ENCODE measurements around the gene SYT17. TPM values are rescaled to one million over a fixed set of nuclear protein-coding genes. Genes with fewer than 3 reads are reported as not detected.
A peak's percentile ranks its signal among the peaks of the same experiment; 100 is the strongest.

Gene SYT17
- total RNA-seq, 1 donor from 2014 or later = 3.1 TPM

DNA sequence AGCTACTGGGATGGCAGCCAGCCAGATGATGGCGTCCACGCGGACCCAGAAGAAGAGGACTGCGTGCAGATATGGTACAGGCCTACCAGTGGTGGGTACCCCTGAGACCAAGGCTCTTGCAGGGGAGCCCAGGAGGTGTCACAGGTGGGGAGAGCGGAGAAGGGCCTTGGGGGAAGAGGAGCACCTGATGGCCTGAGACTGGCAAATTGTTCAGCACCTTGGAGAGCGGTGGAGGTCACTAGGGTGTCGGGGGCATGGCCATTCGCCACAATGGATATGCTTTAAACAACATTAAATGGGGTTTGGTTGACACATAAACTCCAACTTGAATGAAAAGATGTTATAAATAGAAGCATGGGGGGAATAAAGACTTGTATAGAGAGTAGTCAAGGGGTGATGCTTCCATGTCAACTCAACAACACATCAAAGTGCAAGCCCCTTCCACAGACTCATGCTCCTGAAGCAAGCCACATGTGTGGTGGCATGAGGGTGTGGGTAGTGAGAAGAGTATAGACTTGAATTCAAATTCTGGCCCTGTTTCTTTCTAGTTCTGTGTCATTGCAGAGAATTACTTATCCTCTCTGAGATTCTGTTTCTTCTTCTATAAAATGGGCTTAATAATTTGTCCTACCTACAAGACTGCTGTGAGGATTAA, 139.7 kb downstream of the SYT17 start:
- DNase-seq = no peak

DNA sequence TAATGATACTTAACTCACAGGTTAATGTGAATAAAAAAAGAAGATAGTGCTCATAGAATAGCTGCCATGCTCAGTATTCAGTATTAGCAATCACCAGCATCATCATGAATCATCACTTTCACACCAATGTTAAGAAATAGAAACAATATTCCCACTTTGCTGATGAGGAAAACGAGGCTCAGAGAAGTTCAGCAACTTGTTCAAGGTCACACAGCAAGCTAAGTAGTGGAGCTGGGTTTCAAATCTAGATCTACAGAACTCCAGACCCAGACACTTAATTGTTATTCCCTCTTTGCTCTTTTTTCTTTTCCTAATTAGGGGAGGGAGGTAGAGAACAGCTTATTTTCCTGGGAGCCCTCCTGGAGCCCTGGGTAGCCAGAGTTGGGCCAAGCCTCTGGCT, 140.4 kb downstream of the SYT17 start:
- DNase-seq = no peak

DNA sequence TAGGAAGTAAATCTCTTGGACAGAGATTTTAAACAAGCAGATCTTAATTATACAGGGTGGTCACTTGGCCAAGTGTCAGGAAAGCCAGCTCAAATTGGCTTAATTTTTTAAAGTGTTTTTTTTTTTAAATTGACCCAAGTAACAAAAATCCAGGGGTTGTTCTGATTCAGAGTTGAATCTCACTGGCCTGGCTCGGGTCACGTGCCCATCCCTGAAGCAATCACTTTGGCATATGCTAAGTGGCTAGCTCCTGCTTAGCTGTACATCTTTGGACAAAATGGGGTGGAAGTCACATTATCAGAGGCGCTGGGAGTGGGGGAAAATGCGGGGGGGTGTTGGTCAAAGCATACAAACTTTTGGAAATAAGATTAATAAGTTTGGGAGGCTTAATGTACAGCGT, 141.1 kb downstream of the SYT17 start:
- DNase-seq = no peak

DNA sequence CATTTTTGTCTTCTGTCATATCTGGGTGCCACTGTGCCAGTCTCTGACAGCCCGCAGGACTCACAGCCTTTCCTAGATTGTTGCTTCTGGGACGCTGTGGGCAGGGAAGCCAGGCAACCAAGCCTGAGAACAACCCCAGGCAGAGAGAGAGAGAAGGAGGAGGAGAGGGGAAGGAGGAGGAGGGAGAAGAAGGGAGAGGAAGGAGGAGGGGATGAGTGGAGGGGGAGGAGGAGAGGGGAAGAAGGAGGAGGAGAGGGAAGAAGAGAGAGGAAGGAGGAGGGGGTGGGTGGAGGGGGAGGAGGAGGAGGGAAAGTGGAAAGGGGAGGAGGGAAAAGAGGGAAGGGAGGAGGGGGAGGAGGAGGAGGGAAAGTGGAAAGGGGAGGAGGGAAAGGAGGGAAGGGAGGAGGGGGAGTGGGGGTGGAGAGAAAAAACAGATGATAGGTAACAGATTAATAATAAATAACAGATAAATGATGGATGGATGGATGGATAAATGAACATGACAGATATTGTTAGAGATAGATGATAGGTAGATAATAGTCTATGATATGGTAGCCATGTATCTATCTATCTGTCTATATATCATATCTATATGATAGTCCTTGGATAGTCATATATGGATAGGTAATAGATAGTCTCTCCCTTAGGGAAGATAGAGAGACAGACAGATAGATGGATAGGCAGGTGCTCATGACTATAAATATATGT, 146.8 kb downstream of the SYT17 start:
- no peak for DNase-seq

DNA sequence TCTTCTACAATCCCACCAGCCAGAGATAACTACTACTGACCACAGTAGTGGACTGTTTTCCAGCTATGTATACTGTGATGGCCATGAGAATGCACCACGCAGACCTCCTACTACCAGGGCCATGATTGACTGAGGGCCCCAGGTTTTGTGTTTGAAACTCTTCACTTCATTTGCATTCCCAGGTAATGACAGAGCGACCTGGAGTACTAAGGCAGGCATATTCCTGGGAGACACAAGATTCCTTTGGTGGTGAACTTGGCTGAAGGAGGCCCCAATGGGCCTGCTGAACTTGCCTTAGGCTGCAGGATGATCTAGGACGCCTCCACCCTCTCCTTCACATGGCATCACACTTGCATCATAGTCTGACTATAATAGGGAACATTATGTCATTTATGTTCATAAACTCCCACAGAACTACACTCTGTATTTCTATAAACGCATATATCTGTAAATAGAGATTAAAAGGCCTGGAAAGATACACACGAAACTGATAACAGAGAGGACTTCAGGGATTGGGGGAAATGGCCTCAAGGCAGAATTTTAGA, 147.9 kb downstream of the SYT17 start:
- peak; percentile 1 for DNase-seq

DNA sequence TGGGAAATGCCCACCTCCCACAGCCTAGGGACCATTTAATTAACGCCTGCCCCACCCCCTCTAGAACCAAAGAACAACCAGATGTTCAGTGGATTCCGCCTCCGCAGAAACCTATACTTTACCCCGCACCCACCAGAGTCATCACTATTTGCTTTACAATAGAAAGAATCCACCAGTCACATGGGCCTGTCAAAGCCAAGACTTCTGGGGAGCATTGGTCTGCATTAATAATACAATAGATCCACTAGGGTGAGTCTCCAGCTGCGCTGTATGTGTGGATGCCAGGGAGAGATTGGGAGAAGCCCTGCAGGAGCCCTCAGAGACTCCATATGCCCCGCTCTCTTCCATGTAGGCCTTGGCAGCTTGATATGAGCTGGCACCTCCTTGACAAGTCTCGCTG, 148.8 kb downstream of the SYT17 start:
- peak; percentile 26 for DNase-seq

Other genes starting within 250 kb of the SYT17 start
- 113 TPM for gene SMG1, start 241.8 kb upstream of the SYT17 start, total RNA-seq
- gene TMC7, start 184.3 kb upstream of the SYT17 start, total RNA-seq = 1.2 TPM
- gene COQ7, start 100.6 kb upstream of the SYT17 start, total RNA-seq = 16.9 TPM
- 28.8 TPM for gene ITPRIPL2, start 54.3 kb upstream of the SYT17 start, total RNA-seq
- not detected for gene CLEC19A, start 117.5 kb downstream of the SYT17 start, total RNA-seq
- gene TMC5, start 249.6 kb downstream of the SYT17 start, total RNA-seq = 1.2 TPM